Subcutaneous adipose tissue (tissue), 4 donors: ENCODE results near the gene GALNT17. TPM values are rescaled to one million over a fixed set of nuclear protein-coding genes. Genes with fewer than 3 reads are reported as not detected.

Experiments
- CTCF ChIP-seq: fragments of 450-650 bp; IDR thresholded peaks from one replicate; pipeline ENCODE4 v1.5.1; 2016; ENCODE audit warnings: low read depth, mild to moderate bottlenecking, control low read depth, antibody characterized with exemption, moderate library complexity
- total RNA-seq, 4 donors: library from RNA; depleted of rRNA; stranded (reverse); fragments of >200 nt; gene quantifications; one replicate each; pipeline ENCODE4 v1.1.0, GENCODE V29; 2016

The GALNT17 gene
- total RNA-seq, 4 donors from 2014 or later = 1.3 to 12.2 (median 6.7) TPM

- TF ChIP-seq CTCF = no peak
Observed at GRCh38 chr7:71430246-71430645, 298.3 kb downstream of the GALNT17 start.

GRCh38 chr7:71439321-71439720 is 307.4 kb downstream of the GALNT17 start:
- TF ChIP-seq CTCF = no peak

- TF ChIP-seq CTCF = no peak
Observed at GRCh38 chr7:71442492-71443190, 310.7 kb downstream of the GALNT17 start.

- TF ChIP-seq CTCF = no peak
Observed at GRCh38 chr7:71443191-71443530, 311.2 kb downstream of the GALNT17 start.

- TF ChIP-seq CTCF = no peak
Observed at GRCh38 chr7:71444130-71444529, 312.2 kb downstream of the GALNT17 start.

GRCh38 chr7:71453630-71454029 is 321.7 kb downstream of the GALNT17 start:
- TF ChIP-seq CTCF = no peak

GRCh38 chr7:71454981-71455380 is 323.0 kb downstream of the GALNT17 start:
- no peak for TF ChIP-seq CTCF
